BLaER1 (cell line): ENCODE measurements around the gene BRICD5.

Experiments used
- H3K27ac ChIP-seq: shearing (Covaris generic); formaldehyde crosslinking; 2 replicates; pipeline ENCODE4 v1.8.1; 2022
- H3K27me3 ChIP-seq: shearing (Covaris generic); formaldehyde crosslinking; 2 replicates; pipeline ENCODE4 v1.8.1; 2022
- H3K36me3 ChIP-seq: shearing (Covaris generic); formaldehyde crosslinking; 2 replicates; pipeline ENCODE4 v1.8.1; 2022
- H3K4me1 ChIP-seq: shearing (Covaris generic); formaldehyde crosslinking; 2 replicates; pipeline ENCODE4 v1.8.1; 2022
- H3K4me2 ChIP-seq: shearing (Covaris generic); formaldehyde crosslinking; 2 replicates; pipeline ENCODE4 v1.8.1; 2022
- H3K4me3 ChIP-seq: shearing (Covaris generic); formaldehyde crosslinking; 2 replicates; pipeline ENCODE4 v1.8.1; 2022
- H3K9ac ChIP-seq: shearing (Covaris generic); formaldehyde crosslinking; 2 replicates; pipeline ENCODE4 v1.8.1; 2022
- H3K9me3 ChIP-seq: shearing (Covaris generic); formaldehyde crosslinking; 2 replicates; pipeline ENCODE4 v1.8.1; 2022
- H4K20me1 ChIP-seq: shearing (Covaris generic); formaldehyde crosslinking; 2 replicates; pipeline ENCODE4 v1.8.1; 2022
- Cebpa-rat ChIP-seq: shearing (Covaris generic); IDR thresholded peaks from 2 replicates; pipeline ENCODE4 v1.8.1; 2022

The BRICD5 gene

GRCh38 chr16:2200313-2200712 is 10.3 kb downstream of the BRICD5 start:
- Histone ChIP-seq H4K20me1 (peaks cover 6% of the 10 kb centered on the region), H3K4me1 (peaks cover 15% of the 10 kb centered on the region), H3K36me3 (no peaks in the 10 kb centered on the region), H3K4me2 (no peak overlapping the region), H3K27me3 (peaks cover 66% of the 10 kb centered on the region), H3K27ac (no peak overlapping the region), H3K9ac (no peak overlapping the region), H3K4me3 (no peak overlapping the region), H3K9me3 (no peaks in the 10 kb centered on the region)
- no peak for TF ChIP-seq Cebpa-rat

- no peak overlapping the region for H3K9ac ChIP-seq
- TF ChIP-seq Cebpa-rat: no peak
- H4K20me1 ChIP-seq: peaks cover 12% of the 10 kb centered on the region
- no peaks in the 10 kb centered on the region for H3K9me3 ChIP-seq
- peaks cover 72% of the 10 kb centered on the region for H3K27me3 ChIP-seq
- no peak overlapping the region for H3K4me2 ChIP-seq
- H3K27ac ChIP-seq: no peak overlapping the region
- peaks cover 18% of the 10 kb centered on the region for H3K4me1 ChIP-seq
- no peaks in the 10 kb centered on the region for H3K36me3 ChIP-seq
- H3K4me3 ChIP-seq: no peak overlapping the region
Measured at GRCh38 chr16:2199621-2200139, 11.0 kb downstream of the BRICD5 start.

- Histone ChIP-seq H3K4me3 (no peak overlapping the region), H3K9me3 (no peaks in the 10 kb centered on the region), H3K27me3 (peaks cover 78% of the 10 kb centered on the region), H3K4me2 (no peak overlapping the region), H3K9ac (no peak overlapping the region), H3K27ac (no peak overlapping the region), H3K36me3 (no peaks in the 10 kb centered on the region), H4K20me1 (peaks cover 18% of the 10 kb centered on the region), H3K4me1 (peaks cover 18% of the 10 kb centered on the region)
- TF ChIP-seq Cebpa-rat: no peak
Measured at GRCh38 chr16:2199095-2199494, 11.6 kb downstream of the BRICD5 start.

GRCh38 chr16:2198283-2198682 is 12.4 kb downstream of the BRICD5 start:
- H4K20me1 ChIP-seq: peaks cover 26% of the 10 kb centered on the region
- no peaks in the 10 kb centered on the region for H3K36me3 ChIP-seq
- no peak for TF ChIP-seq Cebpa-rat
- no peak overlapping the region for H3K9ac ChIP-seq
- peaks cover 86% of the 10 kb centered on the region for H3K27me3 ChIP-seq
- H3K4me1 ChIP-seq: peaks cover 18% of the 10 kb centered on the region
- H3K4me2 ChIP-seq: no peak overlapping the region
- no peak overlapping the region for H3K4me3 ChIP-seq
- H3K9me3 ChIP-seq: no peaks in the 10 kb centered on the region
- H3K27ac ChIP-seq: no peak overlapping the region

GRCh38 chr16:2197765-2198164 is 12.9 kb downstream of the BRICD5 start:
- Histone ChIP-seq H3K27ac (no peak overlapping the region), H3K4me1 (peaks cover 18% of the 10 kb centered on the region), H3K9me3 (no peaks in the 10 kb centered on the region), H3K4me2 (no peak overlapping the region), H3K9ac (no peak overlapping the region), H4K20me1 (peaks cover 27% of the 10 kb centered on the region), H3K4me3 (no peak overlapping the region), H3K27me3 (peaks cover 88% of the 10 kb centered on the region), H3K36me3 (no peaks in the 10 kb centered on the region)
- no peak for TF ChIP-seq Cebpa-rat

- H3K9me3 ChIP-seq: no peaks in the 10 kb centered on the region
- peak overlapping the region; percentile 83 for H3K4me2 ChIP-seq
- no peak overlapping the region for H3K27ac ChIP-seq
- no peak for TF ChIP-seq Cebpa-rat
- no peaks in the 10 kb centered on the region for H3K36me3 ChIP-seq
- peaks cover 21% of the 10 kb centered on the region for H3K4me1 ChIP-seq
- H3K27me3 ChIP-seq: peaks cover 84% of the 10 kb centered on the region
- H4K20me1 ChIP-seq: peaks cover 27% of the 10 kb centered on the region
- peak overlapping the region; percentile 55; the same call in 1 of the 2 replicates for H3K9ac ChIP-seq
- H3K4me3 ChIP-seq: peak overlapping the region; percentile 69
Measured at GRCh38 chr16:2196981-2197511, 13.6 kb downstream of the BRICD5 start.

- H3K4me2 ChIP-seq: peak within 1 kb of the TSS; percentile 95
- H3K27me3 ChIP-seq: peaks cover 77% of the 10 kb centered on the region
- H3K9me3 ChIP-seq: no peaks in the 10 kb centered on the region
- peaks cover 27% of the 10 kb centered on the region for H4K20me1 ChIP-seq
- no peaks in the 10 kb centered on the region for H3K36me3 ChIP-seq
- H3K4me3 ChIP-seq: peak within 1 kb of the TSS; percentile 69
- no peak for TF ChIP-seq Cebpa-rat
- H3K9ac ChIP-seq: peak within 1 kb of the TSS; percentile 55
- peaks cover 28% of the 10 kb centered on the region for H3K4me1 ChIP-seq
- no peak within 1 kb of the TSS for H3K27ac ChIP-seq
Measured at GRCh38 chr16:2196162-2196980, 14.3 kb downstream of the BRICD5 start, which contains the start of gene CASKIN1. Gene CASKIN1 (minus strand): TSS chr16:2196605. CDS start chr16:2196432, 173 bp downstream.

- H4K20me1 ChIP-seq: peaks cover 29% of the 10 kb centered on the region
- no peaks in the 10 kb centered on the region for H3K36me3 ChIP-seq
- H3K4me1 ChIP-seq: peaks cover 37% of the 10 kb centered on the region
- TF ChIP-seq Cebpa-rat: no peak
- H3K27me3 ChIP-seq: peaks cover 72% of the 10 kb centered on the region
- H3K9ac ChIP-seq: peak overlapping the region; percentile 50
- peak overlapping the region; percentile 69 for H3K4me3 ChIP-seq
- H3K9me3 ChIP-seq: no peaks in the 10 kb centered on the region
- peak overlapping the region; percentile 95 for H3K4me2 ChIP-seq
- no peak overlapping the region for H3K27ac ChIP-seq
Measured at GRCh38 chr16:2195322-2196161, 15.1 kb downstream of the BRICD5 start.

- H3K27ac ChIP-seq: no peak overlapping the region
- peaks cover 43% of the 10 kb centered on the region for H3K4me1 ChIP-seq
- peaks cover 65% of the 10 kb centered on the region for H3K27me3 ChIP-seq
- H3K9ac ChIP-seq: 0 out of 2 replicates have a peak overlapping the region, but pooled peaks have one; percentile 50
- no peaks in the 10 kb centered on the region for H3K36me3 ChIP-seq
- peaks cover 34% of the 10 kb centered on the region for H4K20me1 ChIP-seq
- H3K4me2 ChIP-seq: peak overlapping the region; percentile 95
- H3K4me3 ChIP-seq: peak overlapping the region; percentile 69
- TF ChIP-seq Cebpa-rat: no peak
- H3K9me3 ChIP-seq: no peaks in the 10 kb centered on the region
Measured at GRCh38 chr16:2194852-2195321, 15.8 kb downstream of the BRICD5 start.
